Colon (tissue), 2 donors: ENCODE data around the gene RAVER2.

Source experiments
- FAIRE-seq: peaks from 2 replicates; lab custom pipeline; 2012; peaks lifted over from hg19 to GRCh38; lab: Jason Lieb, UNC
- donor health status: control.
- donor health status: control.

The RAVER2 gene

GRCh38 chr1:64846573-64847430 lies 101.9 kb downstream of the RAVER2 start:
- no peak for FAIRE-seq

GRCh38 chr1:64847666-64848065 lies 102.8 kb downstream of the RAVER2 start:
- FAIRE-seq, result no peak

GRCh38 chr1:64848136-64848535 lies 103.3 kb downstream of the RAVER2 start:
- no peak for FAIRE-seq

GRCh38 chr1:64848803-64849202 lies 103.9 kb downstream of the RAVER2 start:
- no peak for FAIRE-seq

GRCh38 chr1:64849942-64850341 lies 105.1 kb downstream of the RAVER2 start:
- no peak for FAIRE-seq

GRCh38 chr1:64850846-64851245 lies 106.0 kb downstream of the RAVER2 start:
- no peak for FAIRE-seq

- no peak for FAIRE-seq
These were observed 106.8 kb downstream of the RAVER2 start for GRCh38 chr1:64851664-64852063.

GRCh38 chr1:64854674-64855073 lies 109.8 kb downstream of the RAVER2 start:
- FAIRE-seq, result no peak

GRCh38 chr1:64855557-64855956 lies 110.7 kb downstream of the RAVER2 start:
- FAIRE-seq, result no peak

GRCh38 chr1:64856553-64856952 lies 111.7 kb downstream of the RAVER2 start:
- no peak for FAIRE-seq

GRCh38 chr1:64857347-64857746 lies 112.5 kb downstream of the RAVER2 start:
- FAIRE-seq, result no peak

GRCh38 chr1:64861611-64862010 lies 116.7 kb downstream of the RAVER2 start:
- FAIRE-seq, result no peak

GRCh38 chr1:64864018-64864940 lies 119.4 kb downstream of the RAVER2 start:
- no peak for FAIRE-seq

- FAIRE-seq, result no peak
These were observed 120.4 kb downstream of the RAVER2 start for GRCh38 chr1:64865105-64865757.

GRCh38 chr1:64866689-64867088 lies 121.8 kb downstream of the RAVER2 start:
- no peak for FAIRE-seq

GRCh38 chr1:64867266-64867665 lies 122.4 kb downstream of the RAVER2 start:
- FAIRE-seq, result no peak

GRCh38 chr1:64871256-64871655 lies 126.4 kb downstream of the RAVER2 start:
- FAIRE-seq, result no peak

- FAIRE-seq, result no peak
These were observed 127.2 kb downstream of the RAVER2 start for GRCh38 chr1:64872067-64872466.

GRCh38 chr1:64873576-64873975 lies 128.7 kb downstream of the RAVER2 start:
- no peak for FAIRE-seq

GRCh38 chr1:64874666-64875065 lies 129.8 kb downstream of the RAVER2 start:
- FAIRE-seq, result no peak

- no peak for FAIRE-seq
These were observed 130.2 kb downstream of the RAVER2 start for GRCh38 chr1:64875101-64875500.

- FAIRE-seq, result no peak
These were observed 130.7 kb downstream of the RAVER2 start for GRCh38 chr1:64875606-64876005.

GRCh38 chr1:64877151-64877550 lies 132.3 kb downstream of the RAVER2 start:
- FAIRE-seq, result no peak
